ENCODE measurements around the gene CBFA2T2.

CBFA2T2 gene

GRCh38 chr20:33575282-33575681, 85.4 kb downstream of the CBFA2T2 start:
- no peak for DNase-seq (ENCODE audit: low read depth in 2 of 2)

GRCh38 chr20:33576432-33577125, 86.7 kb downstream of the CBFA2T2 start:
- DNase-seq (ENCODE audit: low read depth in 2 of 2): no peak

- DNase-seq (ENCODE audit: low read depth in 2 of 2): no peak
Measured at GRCh38 chr20:33578510-33578909, 88.6 kb downstream of the CBFA2T2 start.

GRCh38 chr20:33583143-33583542, 93.2 kb downstream of the CBFA2T2 start:
- DNase-seq (ENCODE audit: low read depth in 2 of 2): no peak

- DNase-seq (ENCODE audit: low read depth in 2 of 2): no peak
Measured at GRCh38 chr20:33584976-33585375, 95.1 kb downstream of the CBFA2T2 start.

GRCh38 chr20:33585413-33585812, 95.5 kb downstream of the CBFA2T2 start:
- no peak for DNase-seq (ENCODE audit: low read depth in 2 of 2)

- DNase-seq (ENCODE audit: low read depth in 2 of 2): no peak
Measured at GRCh38 chr20:33589059-33589458, 99.2 kb downstream of the CBFA2T2 start.

GRCh38 chr20:33591901-33592300, 102.0 kb downstream of the CBFA2T2 start:
- peak; percentile 59 to 68 for DNase-seq (ENCODE audit: low read depth in 2 of 2)

GRCh38 chr20:33594743-33595142, 104.8 kb downstream of the CBFA2T2 start:
- no peak for DNase-seq (ENCODE audit: low read depth in 2 of 2)

GRCh38 chr20:33600414-33600813, 110.5 kb downstream of the CBFA2T2 start:
- no peak for DNase-seq (ENCODE audit: low read depth in 2 of 2)

GRCh38 chr20:33600981-33601380, 111.1 kb downstream of the CBFA2T2 start:
- no peak for DNase-seq (ENCODE audit: low read depth in 2 of 2)

- no peak for DNase-seq (ENCODE audit: low read depth in 2 of 2)
Measured at GRCh38 chr20:33601861-33602260, 112.0 kb downstream of the CBFA2T2 start.

- DNase-seq (ENCODE audit: low read depth in 2 of 2): no peak
Measured at GRCh38 chr20:33602826-33603590, 113.1 kb downstream of the CBFA2T2 start.

GRCh38 chr20:33604084-33604990, 114.4 kb downstream of the CBFA2T2 start:
- DNase-seq (ENCODE audit: low read depth in 2 of 2): no peak

GRCh38 chr20:33604991-33605370, 115.1 kb downstream of the CBFA2T2 start:
- DNase-seq (ENCODE audit: low read depth in 2 of 2): no peak

GRCh38 chr20:33606118-33606771, 116.3 kb downstream of the CBFA2T2 start:
- no peak for DNase-seq (ENCODE audit: low read depth in 2 of 2)

GRCh38 chr20:33609504-33609903, 119.6 kb downstream of the CBFA2T2 start:
- no peak for DNase-seq (ENCODE audit: low read depth in 2 of 2)

- no peak for DNase-seq (ENCODE audit: low read depth in 2 of 2)
Measured at GRCh38 chr20:33611106-33611505, 121.2 kb downstream of the CBFA2T2 start.

- DNase-seq (ENCODE audit: low read depth in 2 of 2): no peak
Measured at GRCh38 chr20:33612001-33612400, 122.1 kb downstream of the CBFA2T2 start.

- no peak for DNase-seq (ENCODE audit: low read depth in 2 of 2)
Measured at GRCh38 chr20:33621717-33622400, 132.0 kb downstream of the CBFA2T2 start.

GRCh38 chr20:33622705-33623365, 132.9 kb downstream of the CBFA2T2 start:
- DNase-seq (ENCODE audit: low read depth in 2 of 2): no peak

Data from stimulated activated CD8-positive, alpha-beta memory T cell treated with anti-CD3 and anti-CD28 coated beads, Interleukin-15, amount 100 ng/mL, for 48 hours (primary cell).